Upper lobe of right lung (tissue), 1 donor: ENCODE measurements around the gene MAD2L1BP. TPM values are rescaled to one million over a fixed set of nuclear protein-coding genes. Genes with fewer than 3 reads are reported as not detected.
A peak's percentile ranks its signal among the peaks of the same experiment; 100 is the strongest.

Experiments
- ATAC-seq: fragments of 200-7000 bp; cut with Tn5 transposase; one replicate; pipeline ENCODE4 v1.9.1; 2020; ENCODE audit warnings: mild to moderate bottlenecking, moderate library complexity
- DNase-seq: peaks from one replicate; pipeline ENCODE4 v3.0.0-alpha.2; 2020
- H3K27ac ChIP-seq: fragments of 200-600 bp; one replicate; pipeline ENCODE4 v1.8.0; 2022
- H3K27me3 ChIP-seq: fragments of 200-600 bp; one replicate; pipeline ENCODE4 v1.8.0; 2022; ENCODE audit warnings: mild to moderate bottlenecking
- H3K36me3 ChIP-seq: fragments of 200-600 bp; one replicate; pipeline ENCODE4 v1.8.0; 2022
- H3K4me1 ChIP-seq: fragments of 200-600 bp; one replicate; pipeline ENCODE4 v1.8.0; 2022
- H3K4me3 ChIP-seq: fragments of 200-600 bp; one replicate; pipeline ENCODE4 v1.8.0; 2022; ENCODE audit warnings: mild to moderate bottlenecking
- H3K9me3 ChIP-seq: fragments of 200-600 bp; one replicate; pipeline ENCODE4 v1.8.0; 2022
- intact Hi-C: fragments of 100-400 bp; cut with DNase I; formaldehyde crosslinking; loops from one replicate; pipeline ENCODE4 v1.11.0; 2022
- total RNA-seq: library from RNA; stranded (reverse); fragmentation: NEBNext Ultra II Directional; extraction: Animal tissue kit (Norgen Biotek cat#: 25700); gene quantifications from one replicate; pipeline ENCODE4 v1.2.1, GENCODE V29; 2021
- TF ChIP-seq, protein P1 (sequence below): fragments of 200-600 bp; IDR thresholded peaks from one replicate; pipeline ENCODE4 v1.8.0; 2022; ENCODE audit warnings: antibody characterized with exemption
- donor health status: DM: no; HTN: yes; CAD: no; lungs with severe emphysema.

Gene MAD2L1BP
- total RNA-seq, 1 donor from 2014 or later: 18.5 TPM

DNA sequence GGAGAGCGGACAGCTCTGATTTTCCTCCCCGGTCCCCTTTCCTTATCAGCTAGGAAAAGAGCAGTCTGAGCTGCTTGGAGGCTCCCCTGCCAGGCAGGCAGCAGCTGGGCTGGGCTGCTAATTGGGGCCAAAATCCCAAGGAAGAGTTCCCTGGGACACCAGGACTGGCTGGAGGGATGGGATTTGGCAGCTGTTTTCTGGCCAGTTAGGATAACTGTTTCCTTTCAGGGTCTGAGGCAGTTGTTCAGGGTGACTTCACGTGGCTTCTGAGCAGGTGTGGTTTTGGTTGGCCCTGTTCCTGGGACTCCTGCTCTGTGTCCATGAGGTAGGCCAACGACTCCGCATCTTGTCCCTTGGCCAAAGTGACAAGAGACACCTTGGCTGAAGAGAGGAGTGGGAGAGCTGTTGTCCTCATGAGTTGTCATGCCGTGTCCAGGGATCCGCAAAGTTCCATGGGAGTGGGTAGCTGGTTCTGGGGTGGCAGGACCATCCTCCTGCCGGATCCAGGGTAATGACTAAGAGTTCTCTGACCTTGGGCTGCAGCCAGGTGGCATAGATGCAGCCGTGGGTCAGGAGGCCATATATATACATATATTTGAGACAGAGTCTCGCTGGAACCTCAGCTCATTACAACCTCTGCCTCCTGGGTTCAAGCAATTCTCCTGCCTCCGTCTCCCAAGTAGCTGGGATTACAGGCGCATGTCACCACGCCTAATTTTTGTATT is 30.7 kb downstream of the MAD2L1BP start:
- no peak overlapping the region for H3K27ac ChIP-seq
- TF ChIP-seq, protein P1, sequence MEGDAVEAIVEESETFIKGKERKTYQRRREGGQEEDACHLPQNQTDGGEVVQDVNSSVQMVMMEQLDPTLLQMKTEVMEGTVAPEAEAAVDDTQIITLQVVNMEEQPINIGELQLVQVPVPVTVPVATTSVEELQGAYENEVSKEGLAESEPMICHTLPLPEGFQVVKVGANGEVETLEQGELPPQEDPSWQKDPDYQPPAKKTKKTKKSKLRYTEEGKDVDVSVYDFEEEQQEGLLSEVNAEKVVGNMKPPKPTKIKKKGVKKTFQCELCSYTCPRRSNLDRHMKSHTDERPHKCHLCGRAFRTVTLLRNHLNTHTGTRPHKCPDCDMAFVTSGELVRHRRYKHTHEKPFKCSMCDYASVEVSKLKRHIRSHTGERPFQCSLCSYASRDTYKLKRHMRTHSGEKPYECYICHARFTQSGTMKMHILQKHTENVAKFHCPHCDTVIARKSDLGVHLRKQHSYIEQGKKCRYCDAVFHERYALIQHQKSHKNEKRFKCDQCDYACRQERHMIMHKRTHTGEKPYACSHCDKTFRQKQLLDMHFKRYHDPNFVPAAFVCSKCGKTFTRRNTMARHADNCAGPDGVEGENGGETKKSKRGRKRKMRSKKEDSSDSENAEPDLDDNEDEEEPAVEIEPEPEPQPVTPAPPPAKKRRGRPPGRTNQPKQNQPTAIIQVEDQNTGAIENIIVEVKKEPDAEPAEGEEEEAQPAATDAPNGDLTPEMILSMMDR: no peak

DNA sequence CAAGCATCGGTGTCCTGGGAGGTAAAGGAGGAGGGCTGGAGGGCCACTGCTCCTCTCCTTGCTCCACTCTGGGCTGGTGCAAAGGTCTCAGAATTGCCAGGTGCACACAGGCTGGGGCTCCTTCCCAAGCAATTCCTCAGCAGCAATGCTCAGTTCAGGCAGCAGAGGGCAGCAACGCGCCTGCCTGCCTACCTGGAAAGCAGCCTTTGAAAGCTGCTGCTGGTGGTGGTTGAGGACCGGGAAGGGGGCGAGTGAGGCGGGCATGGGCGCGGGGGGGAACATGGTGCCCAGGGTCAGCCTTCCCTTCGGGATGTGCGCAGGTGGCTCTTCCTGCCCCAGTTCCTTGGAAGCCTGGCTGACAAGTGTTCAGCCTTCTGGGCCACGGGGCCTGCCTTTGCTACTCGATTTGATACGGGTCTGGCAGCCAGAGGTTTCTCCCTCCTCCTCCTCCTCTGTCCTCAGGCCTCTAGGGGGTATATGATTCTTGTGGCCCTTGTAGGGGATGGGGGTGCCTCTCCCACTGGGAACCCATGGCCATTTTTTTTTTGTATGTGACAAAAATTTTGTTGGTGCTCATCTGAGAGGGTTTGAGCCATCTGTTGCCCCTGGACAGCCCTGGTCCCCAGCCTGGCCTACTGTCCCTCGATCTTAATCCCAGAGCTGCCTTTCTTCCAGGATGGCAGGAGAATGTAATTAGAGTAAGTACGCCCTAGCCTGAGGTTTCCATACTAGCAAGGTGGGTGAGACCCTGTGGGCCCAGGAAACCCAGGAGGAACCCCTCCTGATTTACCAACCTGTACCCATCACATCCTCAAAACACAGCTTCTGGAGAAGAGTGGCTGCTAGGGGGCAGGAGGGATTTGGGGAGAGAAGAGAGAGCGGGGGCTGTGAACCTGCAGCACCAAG is 31.9 kb downstream of the MAD2L1BP start:
- H3K4me3 ChIP-seq: no peak overlapping the region
- ATAC-seq: peak; percentile 85
- intact Hi-C loops: loop anchor here (10.0 kb wide), 2 partner anchors 97 to 417 kb away; no protein-coding TSS in a partner anchor
- H3K4me1 ChIP-seq: peaks cover 32% of the 10 kb centered on the region
- no peak overlapping the region for H3K27ac ChIP-seq
- TF ChIP-seq, protein P1: peak; percentile 97
- H3K36me3 ChIP-seq: peaks cover 17% of the 10 kb centered on the region
- DNase-seq: peak; percentile 89
- no peaks in the 10 kb centered on the region for H3K9me3 ChIP-seq
- H3K27me3 ChIP-seq: no peaks in the 10 kb centered on the region

More for the DNA sequence above, 30.7 kb downstream of the MAD2L1BP start:
- Histone ChIP-seq H3K4me3 (no peak overlapping the region), H3K4me1 (peaks cover 32% of the 10 kb centered on the region), H3K36me3 (peaks cover 10% of the 10 kb centered on the region), H3K27me3 (no peaks in the 10 kb centered on the region), H3K9me3 (no peaks in the 10 kb centered on the region)
- ATAC-seq (no peak), DNase-seq (no peak)
- intact Hi-C loops: loop anchor here (10.0 kb wide), 2 partner anchors 98 to 418 kb away; no protein-coding TSS in a partner anchor

DNA sequence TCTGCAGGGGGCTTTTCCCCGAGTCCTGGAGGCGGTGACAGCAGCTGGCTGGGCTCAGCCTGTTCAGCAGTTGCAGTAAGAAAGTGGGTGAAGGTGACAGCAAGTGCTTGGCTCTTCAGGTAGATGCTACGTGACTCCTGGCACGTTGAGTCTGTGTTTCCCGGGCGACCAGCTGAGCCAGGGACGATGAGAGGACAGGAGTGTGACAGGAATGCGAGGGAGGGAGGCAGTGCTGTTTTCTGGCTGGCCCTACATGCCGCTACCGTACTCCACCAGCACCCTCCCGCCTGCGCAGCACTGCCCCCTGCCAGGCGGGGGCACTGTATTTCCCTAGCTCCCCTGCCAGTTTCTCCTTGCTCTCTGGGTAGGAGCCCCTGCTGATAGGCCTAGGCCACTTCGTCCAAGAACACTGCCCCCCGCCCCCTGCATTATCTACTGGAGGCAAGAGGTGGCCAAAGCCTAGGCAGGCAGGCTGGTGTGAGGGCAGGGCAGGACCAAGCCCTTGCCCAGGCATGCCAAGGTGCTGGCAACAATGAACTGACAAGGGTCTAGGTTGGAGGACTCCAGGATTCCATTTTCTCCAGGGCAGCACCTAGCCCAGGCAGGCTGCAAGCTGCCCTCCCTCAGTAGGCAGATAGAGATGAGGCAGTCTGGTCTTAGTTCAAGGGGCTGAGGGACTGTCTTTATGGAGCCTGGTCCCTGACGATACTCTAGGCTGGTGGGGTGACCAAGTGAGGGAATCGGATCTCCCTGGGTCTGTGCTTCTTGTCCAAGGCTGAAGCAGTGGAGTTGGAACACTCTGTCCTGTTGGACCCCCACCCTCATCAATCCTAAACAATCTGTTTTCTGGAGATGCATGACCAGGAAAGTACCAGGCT is 32.8 kb downstream of the MAD2L1BP start:
- DNase-seq (peak; percentile 76), ATAC-seq (peak; percentile 83)
- Histone ChIP-seq H3K36me3 (peaks cover 19% of the 10 kb centered on the region), H3K4me3 (no peak overlapping the region), H3K27me3 (no peaks in the 10 kb centered on the region), H3K27ac (no peak overlapping the region), H3K4me1 (peaks cover 32% of the 10 kb centered on the region), H3K9me3 (no peaks in the 10 kb centered on the region)
- intact Hi-C loops: loop anchor here (10.0 kb wide), 2 partner anchors 96 to 416 kb away; no protein-coding TSS in a partner anchor
- TF ChIP-seq, protein P1: peak; percentile 59

DNA sequence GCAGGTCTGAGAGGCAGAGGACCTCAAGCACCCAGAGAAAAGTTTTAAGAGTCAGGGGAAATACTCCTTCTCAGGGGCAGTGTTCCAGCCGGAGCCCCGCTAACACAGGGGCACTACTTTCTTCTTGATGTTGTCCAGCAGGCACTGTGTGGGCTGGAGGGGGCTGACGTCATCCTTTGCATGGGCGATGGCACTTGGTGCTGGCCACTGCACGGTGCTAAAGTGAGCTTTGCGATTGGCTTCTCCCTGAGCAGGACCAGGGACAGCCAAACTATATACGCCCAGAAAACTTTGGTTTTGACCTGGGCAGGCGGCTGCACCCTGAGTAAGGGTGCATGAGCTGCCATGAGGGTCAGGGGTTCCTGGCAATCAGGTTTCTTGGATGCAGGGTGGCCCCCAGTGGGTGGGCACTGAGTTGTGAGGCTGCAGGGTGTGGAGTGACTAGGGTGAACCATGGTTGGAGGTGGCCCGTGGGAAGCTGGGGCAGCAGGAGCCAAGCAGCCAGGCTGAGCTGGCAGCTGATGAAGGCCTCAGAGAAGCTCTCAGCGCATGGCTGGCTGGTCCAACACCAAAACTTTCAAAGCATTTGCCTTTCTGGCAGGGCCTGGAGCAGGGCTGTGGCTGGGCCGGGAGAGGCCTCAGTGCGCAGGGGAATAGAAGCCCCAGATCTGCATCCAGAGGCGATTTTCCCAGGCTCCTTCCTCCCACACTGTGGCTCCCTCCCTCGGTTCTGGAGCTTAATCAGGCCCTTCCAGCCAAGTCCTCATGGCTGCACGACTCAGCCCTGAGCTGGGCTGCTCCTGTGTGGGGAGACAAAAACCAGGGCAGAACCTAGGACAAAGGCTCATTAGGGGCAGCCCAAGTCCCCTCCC is 33.6 kb downstream of the MAD2L1BP start:
- Histone ChIP-seq H3K27me3 (no peaks in the 10 kb centered on the region), H3K9me3 (no peaks in the 10 kb centered on the region), H3K27ac (peak overlapping the region; percentile 30), H3K36me3 (peaks cover 28% of the 10 kb centered on the region), H3K4me3 (no peak overlapping the region), H3K4me1 (peaks cover 32% of the 10 kb centered on the region)
- ATAC-seq: peak; percentile 3
- DNase-seq: no peak
- intact Hi-C loops: loop anchor here (10.0 kb wide), 2 partner anchors 96 to 416 kb away; no protein-coding TSS in a partner anchor
- TF ChIP-seq, protein P1: no peak
